Skeletal muscle tissue (tissue), 1 donor: ENCODE results near the gene HLF. TPM values are rescaled to one million over a fixed set of nuclear protein-coding genes. Genes with fewer than 3 reads are reported as not detected.

Source experiments
- total RNA-seq: library from RNA; depleted of rRNA; stranded (reverse); fragments of >200 nt; gene quantifications from one replicate; pipeline ENCODE4 v1.2.3, GENCODE V29; 2014

Gene HLF
- total RNA-seq, 1 donor from 2014 or later, result 4.7 TPM

Other genes with a start within 250 kb of the HLF start
- gene MMD, start 156.9 kb downstream of the HLF start, total RNA-seq, result 11.5 TPM
- not detected for gene SMIM36, start 246.5 kb downstream of the HLF start, total RNA-seq